ENCODE results near the gene ASPN.

Gene ASPN

GRCh38 chr9:92504881-92505280 lies 22.6 kb upstream of the ASPN start:
- no peak for DNase-seq (ENCODE audit: low spot score)

GRCh38 chr9:92503156-92503555 lies 20.9 kb upstream of the ASPN start:
- DNase-seq (ENCODE audit: low spot score), result no peak

- DNase-seq (ENCODE audit: low spot score), result peak; percentile 58
Measured at GRCh38 chr9:92501671-92502393, 19.5 kb upstream of the ASPN start.

GRCh38 chr9:92500725-92501124 lies 18.4 kb upstream of the ASPN start:
- no peak for DNase-seq (ENCODE audit: low spot score)

- DNase-seq (ENCODE audit: low spot score), result no peak
Measured at GRCh38 chr9:92499701-92500100, 17.4 kb upstream of the ASPN start.

- DNase-seq (ENCODE audit: low spot score), result no peak
Measured at GRCh38 chr9:92496396-92497176, 14.3 kb upstream of the ASPN start.

- DNase-seq (ENCODE audit: low spot score), result no peak
Measured at GRCh38 chr9:92494856-92495255, 12.6 kb upstream of the ASPN start.

- no peak for DNase-seq (ENCODE audit: low spot score)
Measured at GRCh38 chr9:92493749-92494387, 11.6 kb upstream of the ASPN start.

- no peak for DNase-seq (ENCODE audit: low spot score)
Measured at GRCh38 chr9:92492781-92493401, 10.6 kb upstream of the ASPN start.

GRCh38 chr9:92488681-92489550 lies 6.6 kb upstream of the ASPN start:
- no peak for DNase-seq (ENCODE audit: low spot score)

GRCh38 chr9:92486371-92486770 lies 4.1 kb upstream of the ASPN start:
- no peak for DNase-seq (ENCODE audit: low spot score)

- no peak for DNase-seq (ENCODE audit: low spot score)
Measured at GRCh38 chr9:92484563-92484962, 2.3 kb upstream of the ASPN start.

- DNase-seq (ENCODE audit: low spot score), result peak; percentile 37
Measured at GRCh38 chr9:92483627-92484545, 1.6 kb upstream of the ASPN start.

- no peak for DNase-seq (ENCODE audit: low spot score)
Measured at GRCh38 chr9:92482805-92483204, 499 bp upstream of the ASPN start.

GRCh38 chr9:92480986-92481633 lies 1.2 kb downstream of the ASPN start:
- DNase-seq (ENCODE audit: low spot score), result no peak

- DNase-seq (ENCODE audit: low spot score), result no peak
Measured at GRCh38 chr9:92480291-92480771, 2.0 kb downstream of the ASPN start.

GRCh38 chr9:92479346-92479745 lies 3.0 kb downstream of the ASPN start:
- DNase-seq (ENCODE audit: low spot score), result no peak

GRCh38 chr9:92478783-92479182 lies 3.5 kb downstream of the ASPN start:
- no peak for DNase-seq (ENCODE audit: low spot score)

GRCh38 chr9:92476962-92477361 lies 5.3 kb downstream of the ASPN start:
- no peak for DNase-seq (ENCODE audit: low spot score)

GRCh38 chr9:92474587-92474986 lies 7.7 kb downstream of the ASPN start:
- DNase-seq (ENCODE audit: low spot score), result no peak

All from AG08395 (cell line).